AG09309 (cell line): ENCODE results near the gene PLEKHA5.
"Not testable (repeated sequence)": the region's sequence is repeated elsewhere in the genome, so short reads cannot be mapped to it uniquely, and the experiment has no call there.

Source experiments
- DNase-seq: peaks from one replicate; pipeline ENCODE4 v3.0.0-alpha.2; 2010; ENCODE audit warnings: low read depth
- H3K4me3 ChIP-seq: 2 replicates; pipeline ENCODE4 v1.5.1; 2011; ENCODE audit warnings: mild to moderate bottlenecking, low read depth, low read length, moderate library complexity; ENCODE audit not compliant: control insufficient read depth
- CTCF ChIP-seq: IDR thresholded peaks from 2 replicates; pipeline ENCODE4 v1.5.1; 2011; ENCODE audit warnings: mild to moderate bottlenecking, low read depth, low read length, inconsistent platforms; ENCODE audit not compliant: insufficient read depth, control insufficient read depth; ENCODE audit errors: missing control alignments

PLEKHA5 gene

GRCh38 chr12:19332196-19332595, 202.7 kb downstream of the PLEKHA5 start:
- no peak for TF ChIP-seq CTCF
- H3K4me3 ChIP-seq = no peak overlapping the region
- DNase-seq = no peak

DNA sequence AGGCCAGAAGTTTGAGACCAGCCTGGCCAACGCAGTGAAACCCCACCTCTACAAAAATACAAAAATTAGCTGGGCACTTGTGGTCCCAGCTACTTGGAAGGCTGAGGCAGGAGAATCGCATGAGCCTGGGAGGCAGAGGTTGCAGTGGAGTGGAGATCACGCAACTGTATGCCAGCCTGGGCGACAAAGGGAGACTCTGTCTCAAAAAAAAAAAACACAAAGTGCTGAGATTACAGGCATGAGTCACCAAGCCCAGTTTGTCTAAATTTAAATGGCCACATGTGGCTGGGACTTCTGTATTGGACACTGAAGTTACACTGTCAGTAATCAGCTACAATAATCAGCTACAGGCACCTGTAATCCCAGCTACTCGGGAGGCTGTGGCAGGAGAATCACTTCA, 208.9 kb downstream of the PLEKHA5 start:
- TF ChIP-seq CTCF = no peak
- DNase-seq = no peak

GRCh38 chr12:19350850-19351249, 221.3 kb downstream of the PLEKHA5 start:
- H3K4me3 ChIP-seq, DNase-seq: not testable (repeated sequence)

More for the DNA sequence above, 208.9 kb downstream of the PLEKHA5 start:
- H3K4me3 ChIP-seq = no peak overlapping the region

- no peak overlapping the region for H3K4me3 ChIP-seq
- no peak for DNase-seq
- TF ChIP-seq CTCF = no peak
These were observed 221.8 kb downstream of the PLEKHA5 start for GRCh38 chr12:19351346-19351745.

- H3K4me3 ChIP-seq = no peak overlapping the region
- peak; percentile 66 for DNase-seq
- TF ChIP-seq CTCF = no peak
These were observed 240.2 kb downstream of the PLEKHA5 start for GRCh38 chr12:19369691-19370148.

GRCh38 chr12:19373586-19373985, 244.1 kb downstream of the PLEKHA5 start:
- no peak for DNase-seq
- no peak overlapping the region for H3K4me3 ChIP-seq
- no peak for TF ChIP-seq CTCF

GRCh38 chr12:19375888-19376287, 246.4 kb downstream of the PLEKHA5 start:
- no peak for TF ChIP-seq CTCF
- DNase-seq = no peak
- no peak overlapping the region for H3K4me3 ChIP-seq
